ENCODE data around the gene ITSN1.

DNA sequence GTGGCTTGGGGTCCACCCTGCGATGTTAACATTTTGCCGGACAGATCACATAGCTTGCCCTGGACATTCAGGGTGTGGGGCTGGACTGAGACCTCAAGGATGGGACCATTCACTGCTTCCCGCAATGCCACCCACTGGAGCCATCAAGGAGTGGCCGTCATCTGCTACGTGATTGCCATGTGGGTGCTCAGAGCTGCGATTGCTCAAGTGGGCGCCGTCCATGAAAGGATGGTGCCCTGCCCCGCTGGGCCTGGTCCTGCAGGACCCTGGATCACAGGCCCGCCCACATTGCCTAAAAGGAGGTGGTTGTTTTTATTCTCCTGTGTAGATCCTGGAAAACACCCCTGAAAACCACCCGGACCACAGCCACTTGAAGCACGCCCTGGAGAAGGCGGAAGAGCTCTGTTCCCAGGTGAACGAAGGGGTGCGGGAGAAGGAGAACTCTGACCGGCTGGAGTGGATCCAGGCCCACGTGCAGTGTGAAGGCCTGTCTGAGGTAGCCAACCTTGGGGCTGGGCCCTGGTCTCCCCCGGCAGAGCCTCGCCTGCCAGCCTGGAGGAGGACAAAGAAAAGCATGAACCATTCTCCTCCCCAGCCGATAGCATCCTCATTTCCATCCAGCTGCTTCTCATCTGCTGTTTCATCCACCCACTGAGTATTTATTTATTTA lies 232.9 kb downstream of the ITSN1 start:
- no peak for TF ChIP-seq POLR2AphosphoS5 (IDR thresholded peaks at IDR 0.05)
- TF ChIP-seq CTCF (IDR thresholded peaks at IDR 0.05): no peak
